Measurements from ENCODE around the gene CSNK2A2. TPM values are rescaled to one million over a fixed set of nuclear protein-coding genes. Genes with fewer than 3 reads are reported as not detected.

The CSNK2A2 gene
- total and polyA plus RNA-seq, 9 of the 15 experiments (the other 6 are each of a cell fraction or from before 2014, with no cell fraction given): 20.8 to 109 (median 44.7) TPM

DNA sequence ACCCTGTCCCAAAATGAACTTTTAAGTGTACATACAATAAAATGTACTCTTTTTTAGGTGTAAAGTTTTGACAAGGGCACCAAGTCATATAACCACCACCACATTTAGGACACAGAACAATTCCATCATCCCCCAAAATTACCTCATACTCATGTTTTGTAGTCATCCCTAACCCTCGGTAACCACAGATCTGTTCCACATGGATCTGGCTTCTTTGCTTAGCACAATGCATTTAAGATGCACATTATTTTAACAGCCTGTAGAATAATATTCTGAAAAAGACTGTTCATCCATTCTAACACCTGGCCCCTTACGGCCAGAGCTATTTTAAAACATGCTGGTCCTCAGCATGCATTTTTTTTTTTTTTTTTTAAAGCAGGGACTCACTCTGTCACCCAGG is 43.6 kb downstream of the CSNK2A2 start:
- H3K27ac ChIP-seq (ENCODE audit: extremely low read depth, low read depth, low read length): no peak overlapping the region
- H3K9ac ChIP-seq (ENCODE audit: insufficient read depth in 1 of 2, low read depth in 2 of 2, low read length in 2 of 2): no peak overlapping the region
- TF ChIP-seq ZNF121 (CRISPR knock-in tag; conservative IDR thresholded peaks at IDR 0.05): peak; percentile 51; the same call in 1 of the 2 replicates
- TF ChIP-seq KDM4B (IDR thresholded peaks at IDR 0.05; ENCODE audit: borderline replicate concordance in 2 of 2, low read depth in 1 of 2): no peak
- TF ChIP-seq ETV5 (CRISPR knock-in tag; IDR thresholded peaks at IDR 0.05; ENCODE audit: low read depth): no peak
- TF ChIP-seq ZNF79 (CRISPR knock-in tag; IDR thresholded peaks at IDR 0.05; ENCODE audit: low read depth): no peak
- TF ChIP-seq NONO (IDR thresholded peaks at IDR 0.05; ENCODE audit: low read depth in 2 of 2, low read length in 1 of 2): no peak
- no peak overlapping the region for H3K4me3 ChIP-seq
- ATAC-seq (no peak), DNase-seq (ENCODE audit: extremely low read depth in 1 of 4, low spot score in 3 of 4) (no peak), FAIRE-seq (no peak)
- ChIA-PET CTCF (ENCODE audit: low intra/inter-chr PET ratio) (no interaction called here), POLR2A (interaction anchor here (1.1 kb wide), 1 partner anchor 13 kb away, joined by 3 read pairs; no protein-coding TSS in a partner anchor)
- no peaks in the 10 kb centered on the region for H3K9me1 ChIP-seq (ENCODE audit: control insufficient read depth, insufficient read depth, low read length)
- no peaks in the 10 kb centered on the region for H3K9me3 ChIP-seq (replicated peaks; ENCODE audit: control insufficient read depth, insufficient read depth, low read depth, low read length)
- intact Hi-C loops (cut with micrococcal nuclease): no loop called here
- WGBS (ENCODE audit: insufficient coverage, low coverage, missing lambda C conversion rate): 56% methylated on average over 2 of the region's 2 CpGs
- BruUV-seq (replicated peaks): no TSS peak
- H2AFZ ChIP-seq (ENCODE audit: low read depth, low read length): no peak overlapping the region
- no peaks in the 10 kb centered on the region for H4K20me1 ChIP-seq (replicated peaks; ENCODE audit: control insufficient read depth, insufficient read depth, low read length)
- H3K36me3 ChIP-seq (ENCODE audit: control insufficient read depth, insufficient read depth, low read length): peaks cover 2% of the 10 kb centered on the region; the same call in 1 of the 3 replicates
- H3K27me3 ChIP-seq (ENCODE audit: control insufficient read depth in 2 of 2, insufficient read depth in 2 of 2, low read length in 2 of 2): no peaks in the 10 kb centered on the region
- no peaks in the 10 kb centered on the region for H3K79me2 ChIP-seq (ENCODE audit: control insufficient read depth, insufficient read depth, low read length)
- in situ Hi-C loops (cut with MboI): no loop called here
- no peaks in the 10 kb centered on the region for H3K4me1 ChIP-seq (replicated peaks in 1 of 2; ENCODE audit: control insufficient read depth in 2 of 2, insufficient read depth in 2 of 2, low read length in 2 of 2)
- no peak overlapping the region for H3K4me2 ChIP-seq (ENCODE audit: insufficient read depth, low read length)

GRCh38 chr16:58152246-58152868 is 45.5 kb downstream of the CSNK2A2 start:
- ChIA-PET CTCF (ENCODE audit: low intra/inter-chr PET ratio) (no interaction called here), POLR2A (interaction anchor here (1.1 to 1.4 kb wide), 3 partner anchors 9 to 23 kb away, joined by 3 to 5 read pairs (median 4); no protein-coding TSS in a partner anchor)
- Histone ChIP-seq H3K9me3 (replicated peaks; ENCODE audit: control insufficient read depth, insufficient read depth, low read depth, low read length) (no peaks in the 10 kb centered on the region), H3K9me1 (ENCODE audit: control insufficient read depth, insufficient read depth, low read length) (no peaks in the 10 kb centered on the region), H3K4me3 (no peak overlapping the region), H3K4me1 (replicated peaks in 1 of 2; ENCODE audit: control insufficient read depth in 2 of 2, insufficient read depth in 2 of 2, low read length in 2 of 2) (no peaks in the 10 kb centered on the region), H3K79me2 (ENCODE audit: control insufficient read depth, insufficient read depth, low read length) (no peaks in the 10 kb centered on the region), H4K20me1 (replicated peaks; ENCODE audit: control insufficient read depth, insufficient read depth, low read length) (no peaks in the 10 kb centered on the region), H3K27me3 (ENCODE audit: control insufficient read depth in 2 of 2, insufficient read depth in 2 of 2, low read length in 2 of 2) (no peaks in the 10 kb centered on the region; a peak in 1 of 5 replicates), H3K36me3 (ENCODE audit: control insufficient read depth, insufficient read depth, low read length) (no peaks in the 10 kb centered on the region), H3K9ac (ENCODE audit: insufficient read depth in 1 of 2, low read depth in 2 of 2, low read length in 2 of 2) (no peak overlapping the region), H3K4me2 (ENCODE audit: insufficient read depth, low read length) (no peak overlapping the region), H2AFZ (ENCODE audit: low read depth, low read length) (no peak overlapping the region), H3K27ac (ENCODE audit: extremely low read depth, low read depth, low read length) (no peak overlapping the region)
- ATAC-seq (no peak), DNase-seq (ENCODE audit: extremely low read depth in 1 of 4, low spot score in 3 of 4) (no peak), FAIRE-seq (no peak)
- no TSS peak for BruUV-seq (replicated peaks)
- intact Hi-C loops (cut with micrococcal nuclease) (no loop called here), in situ Hi-C loops (cut with MboI) (no loop called here)
- WGBS (ENCODE audit: insufficient coverage, low coverage, missing lambda C conversion rate): 19% methylated on average over 7 of the region's 8 CpGs
- TF ChIP-seq ZNF140 (CRISPR knock-in tag; IDR thresholded peaks at IDR 0.05) (no peak), MCM7 (IDR thresholded peaks at IDR 0.05) (no peak), TRIM28 (IDR thresholded peaks at IDR 0.05) (no peak), HDAC1 (IDR thresholded peaks at IDR 0.05) (no peak), NFXL1 (CRISPR knock-in tag; IDR thresholded peaks at IDR 0.05) (no peak), ZFP30 (CRISPR knock-in tag; IDR thresholded peaks at IDR 0.05; ENCODE audit: borderline replicate concordance) (no peak)
- TF ChIP-seq, protein P1, sequence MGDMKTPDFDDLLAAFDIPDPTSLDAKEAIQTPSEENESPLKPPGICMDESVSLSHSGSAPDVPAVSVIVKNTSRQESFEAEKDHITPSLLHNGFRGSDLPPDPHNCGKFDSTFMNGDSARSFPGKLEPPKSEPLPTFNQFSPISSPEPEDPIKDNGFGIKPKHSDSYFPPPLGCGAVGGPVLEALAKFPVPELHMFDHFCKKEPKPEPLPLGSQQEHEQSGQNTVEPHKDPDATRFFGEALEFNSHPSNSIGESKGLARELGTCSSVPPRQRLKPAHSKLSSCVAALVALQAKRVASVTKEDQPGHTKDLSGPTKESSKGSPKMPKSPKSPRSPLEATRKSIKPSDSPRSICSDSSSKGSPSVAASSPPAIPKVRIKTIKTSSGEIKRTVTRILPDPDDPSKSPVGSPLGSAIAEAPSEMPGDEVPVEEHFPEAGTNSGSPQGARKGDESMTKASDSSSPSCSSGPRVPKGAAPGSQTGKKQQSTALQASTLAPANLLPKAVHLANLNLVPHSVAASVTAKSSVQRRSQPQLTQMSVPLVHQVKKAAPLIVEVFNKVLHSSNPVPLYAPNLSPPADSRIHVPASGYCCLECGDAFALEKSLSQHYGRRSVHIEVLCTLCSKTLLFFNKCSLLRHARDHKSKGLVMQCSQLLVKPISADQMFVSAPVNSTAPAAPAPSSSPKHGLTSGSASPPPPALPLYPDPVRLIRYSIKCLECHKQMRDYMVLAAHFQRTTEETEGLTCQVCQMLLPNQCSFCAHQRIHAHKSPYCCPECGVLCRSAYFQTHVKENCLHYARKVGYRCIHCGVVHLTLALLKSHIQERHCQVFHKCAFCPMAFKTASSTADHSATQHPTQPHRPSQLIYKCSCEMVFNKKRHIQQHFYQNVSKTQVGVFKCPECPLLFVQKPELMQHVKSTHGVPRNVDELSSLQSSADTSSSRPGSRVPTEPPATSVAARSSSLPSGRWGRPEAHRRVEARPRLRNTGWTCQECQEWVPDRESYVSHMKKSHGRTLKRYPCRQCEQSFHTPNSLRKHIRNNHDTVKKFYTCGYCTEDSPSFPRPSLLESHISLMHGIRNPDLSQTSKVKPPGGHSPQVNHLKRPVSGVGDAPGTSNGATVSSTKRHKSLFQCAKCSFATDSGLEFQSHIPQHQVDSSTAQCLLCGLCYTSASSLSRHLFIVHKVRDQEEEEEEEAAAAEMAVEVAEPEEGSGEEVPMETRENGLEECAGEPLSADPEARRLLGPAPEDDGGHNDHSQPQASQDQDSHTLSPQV (IDR thresholded peaks at IDR 0.05): no peak

Measured in K562 (cell line).